ENCODE data around the gene QRSL1. TPM values are rescaled to one million over a fixed set of nuclear protein-coding genes. Genes with fewer than 3 reads are reported as not detected.

The QRSL1 gene
- total RNA-seq, 1 experiment from 2014 or later: 19.0 TPM

- ChIA-PET CTCF (no interaction called here), POLR2A (no interaction called here)
- TF ChIP-seq CTCF (IDR thresholded peaks at IDR 0.05; ENCODE audit: insufficient read depth in 1 of 2, low read depth in 1 of 2, low read length in 1 of 2, severe bottlenecking in 1 of 2, unreplicated experiment in 1 of 2): no peak
- no peaks in the 10 kb centered on the region for H3K27me3 ChIP-seq (replicated peaks; ENCODE audit: control insufficient read depth, insufficient read depth, low read length)
- BruUV-seq (replicated peaks): no TSS peak
- 0 out of 2 replicates have a peak, but pooled peaks cover 10% of the 10 kb centered on the region for H3K4me1 ChIP-seq
- no peaks in the 10 kb centered on the region for H3K9me3 ChIP-seq
- H3K27ac Mint-ChIP-seq (ENCODE audit: unreplicated experiment): no peak overlapping the region
- DNase-seq: no peak
- H3K4me1 Mint-ChIP-seq (ENCODE audit: low read depth, unreplicated experiment): no peaks in the 10 kb centered on the region
- H3K4me3 Mint-ChIP-seq (ENCODE audit: unreplicated experiment): no peak overlapping the region
- H3K36me3 ChIP-seq (ENCODE audit: control insufficient read depth, insufficient read depth, low read length): no peaks in the 10 kb centered on the region
- intact Hi-C loops (cut with micrococcal nuclease; ENCODE audit: unreplicated experiment): no loop called here
- no peak overlapping the region for H3K4me3 ChIP-seq (ENCODE audit: low read depth, low read length)
- H3K36me3 Mint-ChIP-seq (ENCODE audit: insufficient read depth, unreplicated experiment): no peaks in the 10 kb centered on the region
- no peaks in the 10 kb centered on the region for H3K9me3 Mint-ChIP-seq (ENCODE audit: unreplicated experiment)
- no peaks in the 10 kb centered on the region for H3K27me3 Mint-ChIP-seq (ENCODE audit: insufficient read depth, unreplicated experiment)
Observed at GRCh38 chr6:106619223-106619622, 10.2 kb upstream of the QRSL1 start.

GRCh38 chr6:106620931-106621672 lies 8.3 kb upstream of the QRSL1 start:
- CTCF ChIA-PET: interaction anchor here (0.8 kb wide), 1 partner anchor 18 kb away, joined by 3 read pairs; no protein-coding TSS in a partner anchor
- H3K4me3 Mint-ChIP-seq (ENCODE audit: unreplicated experiment): no peak overlapping the region
- no peaks in the 10 kb centered on the region for H3K27me3 Mint-ChIP-seq (ENCODE audit: insufficient read depth, unreplicated experiment)
- H3K27ac Mint-ChIP-seq (ENCODE audit: unreplicated experiment): no peak overlapping the region
- H3K4me3 ChIP-seq (ENCODE audit: low read depth, low read length): no peak overlapping the region
- no peaks in the 10 kb centered on the region for H3K27me3 ChIP-seq (replicated peaks; ENCODE audit: control insufficient read depth, insufficient read depth, low read length)
- POLR2A ChIA-PET: no interaction called here
- H3K4me1 ChIP-seq: 0 out of 2 replicates have a peak, but pooled peaks cover 10% of the 10 kb centered on the region
- H3K9me3 Mint-ChIP-seq (ENCODE audit: unreplicated experiment): no peaks in the 10 kb centered on the region
- H3K4me1 Mint-ChIP-seq (ENCODE audit: low read depth, unreplicated experiment): no peaks in the 10 kb centered on the region
- H3K9me3 ChIP-seq: no peaks in the 10 kb centered on the region
- TF ChIP-seq CTCF (IDR thresholded peaks at IDR 0.05; ENCODE audit: insufficient read depth in 1 of 2, low read depth in 1 of 2, low read length in 1 of 2, severe bottlenecking in 1 of 2, unreplicated experiment in 1 of 2): no peak
- BruUV-seq (replicated peaks): no TSS peak
- no peaks in the 10 kb centered on the region for H3K36me3 ChIP-seq (ENCODE audit: control insufficient read depth, insufficient read depth, low read length)
- DNase-seq: no peak
- no peaks in the 10 kb centered on the region for H3K36me3 Mint-ChIP-seq (ENCODE audit: insufficient read depth, unreplicated experiment)
- intact Hi-C loops (cut with micrococcal nuclease; ENCODE audit: unreplicated experiment): no loop called here

GRCh38 chr6:106622412-106622811 lies 7.0 kb upstream of the QRSL1 start:
- H3K36me3 Mint-ChIP-seq (ENCODE audit: insufficient read depth, unreplicated experiment): no peaks in the 10 kb centered on the region
- H3K9me3 Mint-ChIP-seq (ENCODE audit: unreplicated experiment): no peaks in the 10 kb centered on the region
- intact Hi-C loops (cut with micrococcal nuclease; ENCODE audit: unreplicated experiment): no loop called here
- H3K4me3 Mint-ChIP-seq (ENCODE audit: unreplicated experiment): no peak overlapping the region
- H3K27me3 Mint-ChIP-seq (ENCODE audit: insufficient read depth, unreplicated experiment): no peaks in the 10 kb centered on the region
- H3K27ac Mint-ChIP-seq (ENCODE audit: unreplicated experiment): no peak overlapping the region
- no peak for DNase-seq
- POLR2A ChIA-PET: no interaction called here
- no TSS peak for BruUV-seq (replicated peaks)
- no peaks in the 10 kb centered on the region for H3K4me1 Mint-ChIP-seq (ENCODE audit: low read depth, unreplicated experiment)
- CTCF ChIA-PET: no interaction called here
- H3K9me3 ChIP-seq: no peaks in the 10 kb centered on the region
- 0 out of 2 replicates have a peak, but pooled peaks cover 7% of the 10 kb centered on the region for H3K4me1 ChIP-seq
- no peaks in the 10 kb centered on the region for H3K36me3 ChIP-seq (ENCODE audit: control insufficient read depth, insufficient read depth, low read length)
- H3K4me3 ChIP-seq (ENCODE audit: low read depth, low read length): no peak overlapping the region
- H3K27me3 ChIP-seq (replicated peaks; ENCODE audit: control insufficient read depth, insufficient read depth, low read length): no peaks in the 10 kb centered on the region
- TF ChIP-seq CTCF (IDR thresholded peaks at IDR 0.05; ENCODE audit: insufficient read depth in 1 of 2, low read depth in 1 of 2, low read length in 1 of 2, severe bottlenecking in 1 of 2, unreplicated experiment in 1 of 2): no peak
